Vagina (tissue), 2 donors: Measurements from ENCODE around the gene PIK3R5.

Experiments
- CTCF ChIP-seq, 3 experiments: fragments of 450-650 bp in 2 of 3; fragments of 200-600 bp in 1 of 3; sonication (generic) in 1 of 3; IDR thresholded peaks; one replicate each; pipeline ENCODE4 v1.5.1; 2017 to 2019; ENCODE audit warnings: antibody characterized with exemption in 3 of 3, mild to moderate bottlenecking in 2 of 3, moderate library complexity in 2 of 3
- POLR2A ChIP-seq, 2 donors: fragments of 450-650 bp; IDR thresholded peaks; one replicate each; pipeline ENCODE4 v1.6.1; 2017; ENCODE audit warnings: antibody characterized with exemption in 2 of 2, mild to moderate bottlenecking in 2 of 2, moderate library complexity in 2 of 2
- POLR2AphosphoS5 ChIP-seq, 2 donors: sonication (generic); formaldehyde crosslinking; IDR thresholded peaks; one replicate each; pipeline ENCODE4 v1.9.0; 2017; ENCODE audit warnings: antibody characterized with exemption in 2 of 2, mild to moderate bottlenecking in 2 of 2, low read depth in 1 of 2; ENCODE audit not compliant: insufficient read depth in 1 of 2

- no peak for TF ChIP-seq CTCF (IDR thresholded peaks at IDR 0.05)
- TF ChIP-seq POLR2AphosphoS5 (IDR thresholded peaks at IDR 0.05; ENCODE audit: insufficient read depth in 1 of 2, low read depth in 1 of 2), result no peak
- TF ChIP-seq POLR2A (IDR thresholded peaks at IDR 0.05), result no peak
Observed at GRCh38 chr17:8985054-8985701, 19.7 kb upstream of the PIK3R5 start.
